GM12878 (cell line): ENCODE measurements around the gene CLK4. TPM values are rescaled to one million over a fixed set of nuclear protein-coding genes. Genes with fewer than 3 reads are reported as not detected.

Experiments used
- ASH2L ChIP-seq: fragments of 300-600, 200-600 bp; sonication (generic); IDR thresholded peaks from 2 replicates; pipeline ENCODE4 v1.6.1; 2017; ENCODE audit warnings: low read depth, mild to moderate bottlenecking, borderline replicate concordance
- BCL11A ChIP-seq: IDR thresholded peaks from 2 replicates; pipeline ENCODE4 v1.6.1; 2011; ENCODE audit warnings: low read depth, low read length
- CBFB ChIP-seq: IDR thresholded peaks from 2 replicates; pipeline ENCODE4 v1.6.1; 2016; ENCODE audit warnings: antibody characterized with exemption, low read depth
- CHD1 ChIP-seq: IDR thresholded peaks from 2 replicates; pipeline ENCODE4 v1.6.1; 2012; ENCODE audit warnings: low read depth, low read length, improper control_type of control experiment
- DPF2 ChIP-seq: fragments of 450-650 bp; IDR thresholded peaks from 2 replicates; pipeline ENCODE4 v1.6.1; 2017; ENCODE audit warnings: mild to moderate bottlenecking
- EGR1 ChIP-seq, 2 experiments: IDR thresholded peaks; 1 replicate in 1 of 2; 2 replicates in 1 of 2; pipeline ENCODE4 v1.6.1; 2011 to 2012; ENCODE audit warnings: low read depth in 2 of 2, low read length in 2 of 2, borderline replicate concordance in 1 of 2, mild to moderate bottlenecking in 1 of 2, moderate library complexity in 1 of 2
- FOXM1 ChIP-seq: IDR thresholded peaks from 2 replicates; pipeline ENCODE4 v1.6.1; 2012; ENCODE audit warnings: low read depth, mild to moderate bottlenecking, inconsistent platforms, low read length, moderate library complexity
- IKZF1 ChIP-seq: fragments of 450-650 bp; conservative IDR thresholded peaks from 2 replicates; pipeline ENCODE4 v1.6.1; 2017; ENCODE audit warnings: antibody characterized with exemption, mild to moderate bottlenecking
- NR2C2 ChIP-seq: IDR thresholded peaks from 2 replicates; pipeline ENCODE4 v1.6.1; 2011; ENCODE audit warnings: borderline replicate concordance, low read depth; ENCODE audit not compliant: control insufficient read depth, insufficient read length
- NR2F1 ChIP-seq: fragments of 450-650 bp; conservative IDR thresholded peaks from 2 replicates; pipeline ENCODE4 v1.6.1; 2017; ENCODE audit warnings: mild to moderate bottlenecking
- RELA ChIP-seq: fragments of 450-650 bp; IDR thresholded peaks from 2 replicates; pipeline ENCODE4 v1.8.0; 2014; ENCODE audit warnings: borderline replicate concordance; ENCODE audit not compliant: partially characterized antibody
- SREBF1 ChIP-seq: IDR thresholded peaks from 2 replicates; pipeline ENCODE4 v1.6.1; 2012; ENCODE audit warnings: mild to moderate bottlenecking, low read length
- SREBF2 ChIP-seq: IDR thresholded peaks from 2 replicates; pipeline ENCODE4 v1.6.1; 2012; ENCODE audit warnings: mild to moderate bottlenecking, low read length
- ZBED1 ChIP-seq: IDR thresholded peaks from 2 replicates; pipeline ENCODE4 v1.6.1; 2016; ENCODE audit warnings: borderline replicate concordance
- ZNF207 ChIP-seq: fragments of 450-650 bp; IDR thresholded peaks from 2 replicates; pipeline ENCODE4 v1.6.1; 2014; ENCODE audit warnings: antibody characterized with exemption, mild to moderate bottlenecking, borderline replicate concordance
- ZSCAN29 ChIP-seq: fragments of 450-650 bp; IDR thresholded peaks from 2 replicates; pipeline ENCODE4 v1.6.1; 2017; ENCODE audit warnings: mild to moderate bottlenecking, moderate library complexity
- polyA plus RNA-seq, 11 experiments: library from polyadenylated mRNA; depleted of rRNA in 4 of 11; unstranded in 6 of 11; stranded (reverse) in 5 of 11; fragments of >200 nt; fragmentation: Nextera tagmentation in 4 of 11; fragmentation: Illumina TruSeq in 1 of 11; extraction: Ambion mirVana in 4 of 11; extraction: Trizol in 1 of 11; gene quantifications; 1 replicate in 1 of 11; 2 replicates in 10 of 11; pipeline versions ENCODE4 v1.2.1 to v1.2.3, GENCODE V29; 2011 to 2016; ENCODE audit warnings: inconsistent platforms in 2 of 11, missing spikeins in 2 of 11, low read depth in 1 of 11
- total RNA-seq, 4 experiments: library from RNA; depleted of rRNA in 3 of 4; stranded (reverse); fragments of >200 nt in 3 of 4; fragmentation: Illumina TruSeq in 1 of 4; extraction: Trizol in 1 of 4; gene quantifications; 2 replicates each; pipeline versions ENCODE4 v1.2.1 to v1.2.3, GENCODE V29; 2013 to 2021
- TF ChIP-seq, protein P1 (sequence below): fragments of 450-650 bp; IDR thresholded peaks from 2 replicates; pipeline ENCODE4 v1.6.1; 2017; ENCODE audit warnings: mild to moderate bottlenecking, moderate library complexity
- TF ChIP-seq, protein P2 (sequence below): fragments of 450-650 bp; IDR thresholded peaks from 2 replicates; pipeline ENCODE4 v1.6.1; 2016; ENCODE audit warnings: mild to moderate bottlenecking
- TF ChIP-seq, protein P3 (sequence below): fragments of 450-650 bp; IDR thresholded peaks from 2 replicates; pipeline ENCODE4 v1.6.1; 2016; ENCODE audit warnings: mild to moderate bottlenecking, moderate library complexity, borderline replicate concordance
- TF ChIP-seq, protein P4 (sequence below): fragments of 150-350 bp; IDR thresholded peaks from 2 replicates; pipeline ENCODE4 v1.6.1; 2014; ENCODE audit warnings: mild to moderate bottlenecking, low read depth, low read length

CLK4 gene
- total and polyA plus RNA-seq, 10 of the 15 experiments (the other 5 are each of a cell fraction or from before 2014, with no cell fraction given), result 13.6 to 47.9 (median 19.1) TPM

DNA sequence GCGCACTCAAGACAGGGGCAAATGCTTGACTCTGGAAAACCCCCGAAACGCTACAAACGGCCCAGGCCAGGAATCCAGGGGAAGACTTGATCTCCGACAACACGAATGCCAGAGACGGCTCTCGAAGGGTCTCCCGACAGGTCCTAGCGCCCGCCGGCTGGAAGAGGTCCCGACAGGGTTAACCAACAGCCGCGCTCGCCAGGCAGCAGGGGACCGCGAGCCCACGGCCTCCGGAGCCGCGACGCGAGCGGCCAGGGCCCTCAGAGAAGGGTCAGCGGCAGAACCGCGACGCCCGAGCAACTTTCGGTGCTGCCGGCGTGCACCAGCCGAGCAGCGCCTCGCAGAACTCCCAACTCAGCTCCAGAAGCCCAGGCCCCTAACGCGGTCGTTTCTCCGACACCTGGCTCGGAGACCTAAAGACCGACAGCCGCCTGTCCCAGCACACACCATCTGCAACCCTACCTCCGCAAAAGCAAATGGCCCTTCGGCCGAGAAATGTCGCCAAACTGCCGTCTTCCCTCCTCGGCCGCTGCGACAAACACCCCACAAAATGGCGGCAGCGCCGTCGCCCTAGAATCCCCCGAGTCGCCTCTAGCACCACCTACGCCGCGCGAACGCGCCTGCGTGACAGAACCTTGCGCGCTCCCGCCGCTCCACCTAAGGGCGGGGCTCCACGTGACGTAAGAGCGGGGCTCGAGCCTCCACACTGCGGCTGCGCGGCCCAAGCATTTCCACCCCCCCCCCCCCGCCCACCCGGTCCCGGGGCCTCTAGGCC lies at the start of gene CLK4 (continued):
- TF ChIP-seq, protein P1, sequence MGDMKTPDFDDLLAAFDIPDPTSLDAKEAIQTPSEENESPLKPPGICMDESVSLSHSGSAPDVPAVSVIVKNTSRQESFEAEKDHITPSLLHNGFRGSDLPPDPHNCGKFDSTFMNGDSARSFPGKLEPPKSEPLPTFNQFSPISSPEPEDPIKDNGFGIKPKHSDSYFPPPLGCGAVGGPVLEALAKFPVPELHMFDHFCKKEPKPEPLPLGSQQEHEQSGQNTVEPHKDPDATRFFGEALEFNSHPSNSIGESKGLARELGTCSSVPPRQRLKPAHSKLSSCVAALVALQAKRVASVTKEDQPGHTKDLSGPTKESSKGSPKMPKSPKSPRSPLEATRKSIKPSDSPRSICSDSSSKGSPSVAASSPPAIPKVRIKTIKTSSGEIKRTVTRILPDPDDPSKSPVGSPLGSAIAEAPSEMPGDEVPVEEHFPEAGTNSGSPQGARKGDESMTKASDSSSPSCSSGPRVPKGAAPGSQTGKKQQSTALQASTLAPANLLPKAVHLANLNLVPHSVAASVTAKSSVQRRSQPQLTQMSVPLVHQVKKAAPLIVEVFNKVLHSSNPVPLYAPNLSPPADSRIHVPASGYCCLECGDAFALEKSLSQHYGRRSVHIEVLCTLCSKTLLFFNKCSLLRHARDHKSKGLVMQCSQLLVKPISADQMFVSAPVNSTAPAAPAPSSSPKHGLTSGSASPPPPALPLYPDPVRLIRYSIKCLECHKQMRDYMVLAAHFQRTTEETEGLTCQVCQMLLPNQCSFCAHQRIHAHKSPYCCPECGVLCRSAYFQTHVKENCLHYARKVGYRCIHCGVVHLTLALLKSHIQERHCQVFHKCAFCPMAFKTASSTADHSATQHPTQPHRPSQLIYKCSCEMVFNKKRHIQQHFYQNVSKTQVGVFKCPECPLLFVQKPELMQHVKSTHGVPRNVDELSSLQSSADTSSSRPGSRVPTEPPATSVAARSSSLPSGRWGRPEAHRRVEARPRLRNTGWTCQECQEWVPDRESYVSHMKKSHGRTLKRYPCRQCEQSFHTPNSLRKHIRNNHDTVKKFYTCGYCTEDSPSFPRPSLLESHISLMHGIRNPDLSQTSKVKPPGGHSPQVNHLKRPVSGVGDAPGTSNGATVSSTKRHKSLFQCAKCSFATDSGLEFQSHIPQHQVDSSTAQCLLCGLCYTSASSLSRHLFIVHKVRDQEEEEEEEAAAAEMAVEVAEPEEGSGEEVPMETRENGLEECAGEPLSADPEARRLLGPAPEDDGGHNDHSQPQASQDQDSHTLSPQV, result no peak
- TF ChIP-seq, protein P2, sequence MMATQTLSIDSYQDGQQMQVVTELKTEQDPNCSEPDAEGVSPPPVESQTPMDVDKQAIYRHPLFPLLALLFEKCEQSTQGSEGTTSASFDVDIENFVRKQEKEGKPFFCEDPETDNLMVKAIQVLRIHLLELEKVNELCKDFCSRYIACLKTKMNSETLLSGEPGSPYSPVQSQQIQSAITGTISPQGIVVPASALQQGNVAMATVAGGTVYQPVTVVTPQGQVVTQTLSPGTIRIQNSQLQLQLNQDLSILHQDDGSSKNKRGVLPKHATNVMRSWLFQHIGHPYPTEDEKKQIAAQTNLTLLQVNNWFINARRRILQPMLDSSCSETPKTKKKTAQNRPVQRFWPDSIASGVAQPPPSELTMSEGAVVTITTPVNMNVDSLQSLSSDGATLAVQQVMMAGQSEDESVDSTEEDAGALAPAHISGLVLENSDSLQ, result peak; percentile 8; the same call in 1 of the 2 replicates
- TF ChIP-seq SREBF2 (no peak; the same call in 1 of the 2 replicates), CHD1 (0 out of 2 replicates have a peak, but pooled peaks have one; percentile 32), CBFB (peak; percentile 37; the same call in 1 of the 2 replicates), ZBED1 (0 out of 2 replicates have a peak, but pooled peaks have one; percentile 24), FOXM1 (no peak), ASH2L (peak; percentile 70), NR2F1 (peak; percentile 79), SREBF1 (no peak), RELA (peak; percentile 65), DPF2 (peak; percentile 49), IKZF1 (peak; percentile 63), ZNF207 (peak; percentile 76), NR2C2 (no peak), EGR1 (IDR thresholded peaks at IDR 0.05; ENCODE audit: borderline replicate concordance in 1 of 2, low read depth in 2 of 2, low read length in 2 of 2) (peak in 1 of 2 experiments; percentile 59; a peak in 1 of 3 replicates), ZSCAN29 (no peak), BCL11A (0 out of 2 replicates have a peak, but pooled peaks have one; percentile 14)
- TF ChIP-seq, protein P3, sequence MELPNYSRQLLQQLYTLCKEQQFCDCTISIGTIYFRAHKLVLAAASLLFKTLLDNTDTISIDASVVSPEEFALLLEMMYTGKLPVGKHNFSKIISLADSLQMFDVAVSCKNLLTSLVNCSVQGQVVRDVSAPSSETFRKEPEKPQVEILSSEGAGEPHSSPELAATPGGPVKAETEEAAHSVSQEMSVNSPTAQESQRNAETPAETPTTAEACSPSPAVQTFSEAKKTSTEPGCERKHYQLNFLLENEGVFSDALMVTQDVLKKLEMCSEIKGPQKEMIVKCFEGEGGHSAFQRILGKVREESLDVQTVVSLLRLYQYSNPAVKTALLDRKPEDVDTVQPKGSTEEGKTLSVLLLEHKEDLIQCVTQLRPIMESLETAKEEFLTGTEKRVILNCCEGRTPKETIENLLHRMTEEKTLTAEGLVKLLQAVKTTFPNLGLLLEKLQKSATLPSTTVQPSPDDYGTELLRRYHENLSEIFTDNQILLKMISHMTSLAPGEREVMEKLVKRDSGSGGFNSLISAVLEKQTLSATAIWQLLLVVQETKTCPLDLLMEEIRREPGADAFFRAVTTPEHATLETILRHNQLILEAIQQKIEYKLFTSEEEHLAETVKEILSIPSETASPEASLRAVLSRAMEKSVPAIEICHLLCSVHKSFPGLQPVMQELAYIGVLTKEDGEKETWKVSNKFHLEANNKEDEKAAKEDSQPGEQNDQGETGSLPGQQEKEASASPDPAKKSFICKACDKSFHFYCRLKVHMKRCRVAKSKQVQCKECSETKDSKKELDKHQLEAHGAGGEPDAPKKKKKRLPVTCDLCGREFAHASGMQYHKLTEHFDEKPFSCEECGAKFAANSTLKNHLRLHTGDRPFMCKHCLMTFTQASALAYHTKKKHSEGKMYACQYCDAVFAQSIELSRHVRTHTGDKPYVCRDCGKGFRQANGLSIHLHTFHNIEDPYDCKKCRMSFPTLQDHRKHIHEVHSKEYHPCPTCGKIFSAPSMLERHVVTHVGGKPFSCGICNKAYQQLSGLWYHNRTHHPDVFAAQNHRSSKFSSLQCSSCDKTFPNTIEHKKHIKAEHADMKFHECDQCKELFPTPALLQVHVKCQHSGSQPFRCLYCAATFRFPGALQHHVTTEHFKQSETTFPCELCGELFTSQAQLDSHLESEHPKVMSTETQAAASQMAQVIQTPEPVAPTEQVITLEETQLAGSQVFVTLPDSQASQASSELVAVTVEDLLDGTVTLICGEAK, result no peak
- TF ChIP-seq, protein P4, sequence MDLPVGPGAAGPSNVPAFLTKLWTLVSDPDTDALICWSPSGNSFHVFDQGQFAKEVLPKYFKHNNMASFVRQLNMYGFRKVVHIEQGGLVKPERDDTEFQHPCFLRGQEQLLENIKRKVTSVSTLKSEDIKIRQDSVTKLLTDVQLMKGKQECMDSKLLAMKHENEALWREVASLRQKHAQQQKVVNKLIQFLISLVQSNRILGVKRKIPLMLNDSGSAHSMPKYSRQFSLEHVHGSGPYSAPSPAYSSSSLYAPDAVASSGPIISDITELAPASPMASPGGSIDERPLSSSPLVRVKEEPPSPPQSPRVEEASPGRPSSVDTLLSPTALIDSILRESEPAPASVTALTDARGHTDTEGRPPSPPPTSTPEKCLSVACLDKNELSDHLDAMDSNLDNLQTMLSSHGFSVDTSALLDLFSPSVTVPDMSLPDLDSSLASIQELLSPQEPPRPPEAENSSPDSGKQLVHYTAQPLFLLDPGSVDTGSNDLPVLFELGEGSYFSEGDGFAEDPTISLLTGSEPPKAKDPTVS, result no peak
